Ishikawa (cell line): Measurements from ENCODE around the gene ETV3.

Experiments used
- TEAD4 ChIP-seq: IDR thresholded peaks from 2 replicates; pipeline ENCODE4 v1.6.1; 2012
- ZBTB7A ChIP-seq: IDR thresholded peaks from 2 replicates; pipeline ENCODE4 v1.6.1; 2012; ENCODE audit warnings: low read depth

GRCh38 chr1:157133426-157133825 is 4.8 kb downstream of the ETV3 start:
- TF ChIP-seq TEAD4 (no peak), ZBTB7A (no peak)
